OCI-LY7 (cell line): ENCODE measurements around the gene MCL1.
"Not testable (repeated sequence)": the region's sequence is repeated elsewhere in the genome, so short reads cannot be mapped to it uniquely, and the experiment has no call there.

Experiments
- CTCF ChIP-seq: fragments of 200-600 bp; sonication (generic); conservative IDR thresholded peaks from 2 replicates; pipeline ENCODE4 v1.5.1; 2014; ENCODE audit warnings: mild to moderate bottlenecking, antibody characterized with exemption, low read length, moderate library complexity, mixed read lengths
- EZH2phosphoT487 ChIP-seq: fragments of 200-600 bp; sonication (generic); IDR thresholded peaks from 2 replicates; pipeline ENCODE4 v1.6.1; 2018; ENCODE audit warnings: low read depth, borderline replicate concordance, mild to moderate bottlenecking, mixed run types, antibody characterized with exemption, low read length, moderate library complexity, mixed read lengths

- not testable (repeated sequence) for TF ChIP-seq CTCF, EZH2phosphoT487
Observed at GRCh38 chr1:150581962-150582361, 2.6 kb upstream of the MCL1 start.
